Measurements from ENCODE around the gene C4orf50.

The C4orf50 gene

GRCh38 chr4:6018331-6018730, at the start of gene C4orf50:
TSS of gene C4orf50 (minus strand) at chr4:6018431.
- no peak for DNase-seq

GRCh38 chr4:6065934-6066590, 47.8 kb upstream of the C4orf50 start:
- no peak for DNase-seq

GRCh38 chr4:6065166-6065565, 46.9 kb upstream of the C4orf50 start:
- DNase-seq: no peak

- DNase-seq: no peak
These were observed 46.2 kb upstream of the C4orf50 start for GRCh38 chr4:6064383-6064782.

GRCh38 chr4:6063684-6064083, 45.5 kb upstream of the C4orf50 start:
- no peak for DNase-seq

GRCh38 chr4:6062133-6062532, 43.9 kb upstream of the C4orf50 start:
- DNase-seq: no peak

GRCh38 chr4:6059375-6059805, 41.2 kb upstream of the C4orf50 start:
- no peak for DNase-seq

- no peak for DNase-seq
These were observed 40.5 kb upstream of the C4orf50 start for GRCh38 chr4:6058531-6059374.

- DNase-seq: no peak
These were observed 38.9 kb upstream of the C4orf50 start for GRCh38 chr4:6056976-6057766.

GRCh38 chr4:6055436-6055835, 37.2 kb upstream of the C4orf50 start:
- DNase-seq: no peak

GRCh38 chr4:6055030-6055429, 36.8 kb upstream of the C4orf50 start:
- DNase-seq: no peak

- no peak for DNase-seq
These were observed 36.1 kb upstream of the C4orf50 start for GRCh38 chr4:6054162-6054922.

GRCh38 chr4:6052679-6053078, 34.4 kb upstream of the C4orf50 start:
- no peak for DNase-seq

GRCh38 chr4:6050551-6050950, 32.3 kb upstream of the C4orf50 start:
- no peak for DNase-seq

GRCh38 chr4:6049985-6050384, 31.8 kb upstream of the C4orf50 start:
- DNase-seq: no peak

GRCh38 chr4:6049278-6049677, 31.0 kb upstream of the C4orf50 start:
- DNase-seq: no peak

GRCh38 chr4:6048537-6048936, 30.3 kb upstream of the C4orf50 start:
- no peak for DNase-seq

- no peak for DNase-seq
These were observed 29.0 kb upstream of the C4orf50 start for GRCh38 chr4:6047130-6047673.

- no peak for DNase-seq
These were observed 28.4 kb upstream of the C4orf50 start for GRCh38 chr4:6046526-6047129.

GRCh38 chr4:6044805-6045204, 26.6 kb upstream of the C4orf50 start:
- DNase-seq: no peak

- DNase-seq: no peak
These were observed 26.0 kb upstream of the C4orf50 start for GRCh38 chr4:6044276-6044675.

- no peak for DNase-seq
These were observed 25.6 kb upstream of the C4orf50 start for GRCh38 chr4:6043843-6044242.
